Measurements from ENCODE around the gene SHANK2.

SHANK2 gene

GRCh38 chr11:71202598-71202944, 49.8 kb downstream of the SHANK2 start:
- no peak for DNase-seq (ENCODE audit: low read depth)
